Activated naive CD4-positive, alpha-beta T cell treated with anti-CD3 and anti-CD28 coated beads for 36 hours (primary cell): ENCODE data around the gene MAP4K5. TPM values are rescaled to one million over a fixed set of nuclear protein-coding genes. Genes with fewer than 3 reads are reported as not detected.

ENCODE experiments used
- CTCF ChIA-PET: fragments of 350-600 bp; sonication (Branson Sonifier 250); formaldehyde crosslinking; loops from one replicate; lab custom pipeline; 2021; ENCODE audit warnings: antibody characterized with exemption; lab: Charles Lee
- DNase-seq: peaks from one replicate; pipeline ENCODE4 v3.0.0-alpha.2; 2020
- H3K27ac Mint-ChIP-seq: one replicate; pipeline ENCODE4 v1.8.0; 2021; ENCODE audit warnings: mild to moderate bottlenecking, mixed read lengths
- H3K27me3 Mint-ChIP-seq: one replicate; pipeline ENCODE4 v1.8.0; 2021; ENCODE audit warnings: low read depth, mixed read lengths
- H3K36me3 Mint-ChIP-seq: one replicate; pipeline ENCODE4 v1.8.0; 2021; ENCODE audit warnings: low read depth, mixed read lengths
- H3K4me1 Mint-ChIP-seq: one replicate; pipeline ENCODE4 v1.8.0; 2021; ENCODE audit warnings: low read depth, mixed read lengths
- H3K4me3 Mint-ChIP-seq: one replicate; pipeline ENCODE4 v1.8.0; 2021; ENCODE audit warnings: mild to moderate bottlenecking, moderate library complexity, mixed read lengths
- H3K9me3 Mint-ChIP-seq: one replicate; pipeline ENCODE4 v1.8.0; 2021; ENCODE audit warnings: mixed read lengths
- intact Hi-C: fragments of 100-400 bp; cut with micrococcal nuclease; formaldehyde crosslinking; loops from one replicate; pipeline ENCODE4 v1.15.1; 2023
- total RNA-seq, 2 experiments: library from RNA; stranded (reverse); gene quantifications; one replicate each; pipeline ENCODE4 v1.2.3, GENCODE V29; 2021

MAP4K5 gene
- total RNA-seq, 2 experiments from 2014 or later = 10.2 to 11.2 TPM

- Mint-ChIP-seq H3K4me1 (no peaks in the 10 kb centered on the region), H3K4me3 (no peak overlapping the region), H3K36me3 (peaks cover 17% of the 10 kb centered on the region), H3K9me3 (no peaks in the 10 kb centered on the region), H3K27ac (no peak overlapping the region), H3K27me3 (no peaks in the 10 kb centered on the region)
- CTCF ChIA-PET = no interaction called here
- no peak for DNase-seq
- intact Hi-C loops = no loop called here
These were observed 108.8 kb downstream of the MAP4K5 start for GRCh38 chr14:50423529-50423928.

- H3K36me3 Mint-ChIP-seq = peaks cover 25% of the 10 kb centered on the region
- H3K27me3 Mint-ChIP-seq = no peaks in the 10 kb centered on the region
- H3K4me3 Mint-ChIP-seq = no peak overlapping the region
- CTCF ChIA-PET = interaction anchor here (0.7 kb wide), 1 partner anchor 99 kb away, joined by 4 read pairs; no protein-coding TSS in a partner anchor
- no peaks in the 10 kb centered on the region for H3K9me3 Mint-ChIP-seq
- no peak for DNase-seq
- H3K4me1 Mint-ChIP-seq = peaks cover 4% of the 10 kb centered on the region
- intact Hi-C loops = no loop called here
- no peak overlapping the region for H3K27ac Mint-ChIP-seq
These were observed 110.9 kb downstream of the MAP4K5 start for GRCh38 chr14:50421499-50421898.

GRCh38 chr14:50417853-50418252 is 114.5 kb downstream of the MAP4K5 start:
- H3K27me3 Mint-ChIP-seq = no peaks in the 10 kb centered on the region
- DNase-seq = no peak
- H3K4me1 Mint-ChIP-seq = peaks cover 4% of the 10 kb centered on the region
- peaks cover 39% of the 10 kb centered on the region for H3K36me3 Mint-ChIP-seq
- CTCF ChIA-PET = interaction anchor here (0.7 kb wide), 1 partner anchor 17 kb away, joined by 3 read pairs; no protein-coding TSS in a partner anchor
- peaks cover 3% of the 10 kb centered on the region for H3K9me3 Mint-ChIP-seq
- no peak overlapping the region for H3K4me3 Mint-ChIP-seq
- no peak overlapping the region for H3K27ac Mint-ChIP-seq
- intact Hi-C loops = no loop called here

- Mint-ChIP-seq H3K27me3 (no peaks in the 10 kb centered on the region), H3K27ac (no peak overlapping the region), H3K4me3 (no peak overlapping the region), H3K4me1 (no peaks in the 10 kb centered on the region), H3K36me3 (peaks cover 14% of the 10 kb centered on the region), H3K9me3 (peaks cover 19% of the 10 kb centered on the region)
- CTCF ChIA-PET = no interaction called here
- DNase-seq = no peak
- intact Hi-C loops = no loop called here
These were observed 121.4 kb downstream of the MAP4K5 start for GRCh38 chr14:50410921-50411320.

GRCh38 chr14:50410071-50410470 is 122.3 kb downstream of the MAP4K5 start:
- Mint-ChIP-seq H3K36me3 (peaks cover 7% of the 10 kb centered on the region), H3K4me3 (no peak overlapping the region), H3K9me3 (peaks cover 21% of the 10 kb centered on the region), H3K27me3 (no peaks in the 10 kb centered on the region), H3K4me1 (no peaks in the 10 kb centered on the region), H3K27ac (no peak overlapping the region)
- intact Hi-C loops = no loop called here
- DNase-seq = no peak
- CTCF ChIA-PET = no interaction called here

- H3K4me1 Mint-ChIP-seq = no peaks in the 10 kb centered on the region
- no peaks in the 10 kb centered on the region for H3K27me3 Mint-ChIP-seq
- H3K9me3 Mint-ChIP-seq = peaks cover 15% of the 10 kb centered on the region
- H3K27ac Mint-ChIP-seq = no peak overlapping the region
- peaks cover 1% of the 10 kb centered on the region for H3K36me3 Mint-ChIP-seq
- no peak for DNase-seq
- CTCF ChIA-PET = interaction anchor here (0.7 kb wide), 1 partner anchor 212 kb away, joined by 3 read pairs; no protein-coding TSS in a partner anchor
- H3K4me3 Mint-ChIP-seq = no peak overlapping the region
- intact Hi-C loops = no loop called here
These were observed 125.1 kb downstream of the MAP4K5 start for GRCh38 chr14:50407111-50407812.

- Mint-ChIP-seq H3K9me3 (peaks cover 3% of the 10 kb centered on the region), H3K4me3 (no peak overlapping the region), H3K27me3 (no peaks in the 10 kb centered on the region), H3K4me1 (no peaks in the 10 kb centered on the region), H3K27ac (no peak overlapping the region), H3K36me3 (no peaks in the 10 kb centered on the region)
- intact Hi-C loops = no loop called here
- DNase-seq = no peak
- CTCF ChIA-PET = interaction anchor here (0.6 to 0.8 kb wide), 5 partner anchors 30 to 699 kb away, joined by 3 to 5 read pairs (median 3); no protein-coding TSS in a partner anchor
These were observed 128.9 kb downstream of the MAP4K5 start for GRCh38 chr14:50403419-50403818.

GRCh38 chr14:50402965-50403364 is 129.4 kb downstream of the MAP4K5 start:
- DNase-seq = no peak
- intact Hi-C loops = no loop called here
- Mint-ChIP-seq H3K36me3 (no peaks in the 10 kb centered on the region), H3K4me3 (no peak overlapping the region), H3K9me3 (peaks cover 3% of the 10 kb centered on the region), H3K4me1 (no peaks in the 10 kb centered on the region), H3K27me3 (no peaks in the 10 kb centered on the region), H3K27ac (no peak overlapping the region)
- CTCF ChIA-PET = interaction anchor here (0.6 to 0.8 kb wide), 3 partner anchors 30 to 681 kb away, joined by 3 to 5 read pairs (median 3); no protein-coding TSS in a partner anchor

- no peak overlapping the region for H3K4me3 Mint-ChIP-seq
These were observed 131.9 kb downstream of the MAP4K5 start for GRCh38 chr14:50400461-50400860.

GRCh38 chr14:50399251-50400032 is 132.9 kb downstream of the MAP4K5 start:
- Mint-ChIP-seq H3K27ac (no peak overlapping the region), H3K4me1 (peaks cover 13% of the 10 kb centered on the region), H3K36me3 (no peaks in the 10 kb centered on the region), H3K27me3 (peaks cover 2% of the 10 kb centered on the region), H3K4me3 (no peak overlapping the region), H3K9me3 (no peaks in the 10 kb centered on the region)
- no peak for DNase-seq
- CTCF ChIA-PET = no interaction called here
- intact Hi-C loops = loop anchor here (5.0 kb wide), 2 partner anchors 537 to 632 kb away; partner anchors contain the start of gene KLHDC2

More at GRCh38 chr14:50400461-50400860, 131.9 kb downstream of the MAP4K5 start:
- Mint-ChIP-seq H3K9me3 (peaks cover under 1% of the 10 kb centered on the region), H3K27me3 (peaks cover 2% of the 10 kb centered on the region), H3K27ac (no peak overlapping the region), H3K4me1 (peaks cover 11% of the 10 kb centered on the region), H3K36me3 (no peaks in the 10 kb centered on the region)
- CTCF ChIA-PET = interaction anchor here (0.6 to 1.4 kb wide), 3 partner anchors 18 to 80 kb away, joined by 3 to 4 read pairs (median 3); no protein-coding TSS in a partner anchor
- intact Hi-C loops = no loop called here
- DNase-seq = no peak

GRCh38 chr14:50398189-50398580 is 134.2 kb downstream of the MAP4K5 start:
- intact Hi-C loops = loop anchor here (5.0 kb wide), 2 partner anchors 536 to 631 kb away; partner anchors contain the start of gene KLHDC2
- peaks cover 2% of the 10 kb centered on the region for H3K36me3 Mint-ChIP-seq
- H3K9me3 Mint-ChIP-seq = no peaks in the 10 kb centered on the region
- H3K4me3 Mint-ChIP-seq = no peak overlapping the region
- no peak for DNase-seq
- H3K27me3 Mint-ChIP-seq = peaks cover 2% of the 10 kb centered on the region
- CTCF ChIA-PET = no interaction called here
- peaks cover 13% of the 10 kb centered on the region for H3K4me1 Mint-ChIP-seq
- no peak overlapping the region for H3K27ac Mint-ChIP-seq
